Skin epidermis (tissue), 12 donors: Measurements from ENCODE around the gene NUTF2.
A peak's percentile ranks its signal among the peaks of the same experiment; 100 is the strongest.
"Not testable (repeated sequence)": the region's sequence is repeated elsewhere in the genome, so short reads cannot be mapped to it uniquely, and the experiment has no call there.

ENCODE experiments used
- H3K27ac ChIP-seq, 21 experiments: fragments of 200-600 bp; sonication (generic) in 11 of 21; one replicate each; pipeline ENCODE4 v1.5.0; 2020; ENCODE audit warnings: mild to moderate bottlenecking in 3 of 21, inconsistent platforms in 2 of 21, moderate library complexity in 2 of 21
- H3K4me3 ChIP-seq, 7 experiments: fragments of 200-600 bp; sonication (generic) in 2 of 7; one replicate each; pipeline ENCODE4 v1.5.0; 2020; ENCODE audit warnings: inconsistent platforms in 2 of 7, mild to moderate bottlenecking in 2 of 7, moderate library complexity in 1 of 7

The NUTF2 gene

DNA sequence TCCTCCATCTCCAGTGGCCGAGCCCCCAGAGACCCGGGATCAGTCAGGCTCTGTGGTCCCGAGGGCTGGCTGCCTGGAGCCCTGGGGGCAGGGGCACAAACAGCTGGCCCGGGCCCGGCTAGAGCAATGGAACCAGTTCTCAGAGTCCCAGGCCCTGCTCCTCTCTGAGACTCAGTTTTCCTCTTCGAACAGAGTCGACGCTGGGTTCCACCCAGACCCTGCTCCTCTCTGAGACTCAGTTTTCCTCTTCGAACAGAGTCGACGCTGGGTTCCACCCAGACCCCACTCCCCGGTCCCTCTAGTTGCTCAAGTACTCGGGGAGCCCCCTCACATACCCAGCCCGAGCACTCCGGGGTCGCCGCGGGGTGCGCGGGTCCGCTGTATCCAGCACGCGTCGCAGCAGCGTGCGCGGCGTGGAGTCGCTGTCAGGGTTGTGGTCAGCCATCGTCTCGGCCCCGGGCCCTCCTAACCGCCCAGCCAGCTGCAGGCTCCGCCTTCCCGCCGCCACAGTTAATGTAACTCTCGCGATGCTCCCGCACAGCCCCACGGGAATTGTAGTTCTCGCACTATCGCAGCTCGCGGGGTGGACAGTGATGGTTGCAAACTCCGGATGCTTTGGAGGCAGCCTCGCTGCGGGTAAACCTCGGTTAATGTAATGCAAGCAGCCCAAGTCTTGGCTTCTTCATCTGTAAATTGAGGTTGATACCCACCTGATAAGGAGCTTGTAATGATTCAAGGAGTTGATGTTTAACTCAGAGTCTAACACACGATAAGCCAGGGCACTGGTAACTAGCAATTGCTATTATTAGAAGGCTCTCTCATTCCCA is 13.1 kb upstream of the NUTF2 start:
- Histone ChIP-seq H3K27ac (peak overlapping the region in 20 of 21 experiments; percentile 62 to 93 (median 84)), H3K4me3 (peak overlapping the region; percentile 59 to 86 (median 80))

DNA sequence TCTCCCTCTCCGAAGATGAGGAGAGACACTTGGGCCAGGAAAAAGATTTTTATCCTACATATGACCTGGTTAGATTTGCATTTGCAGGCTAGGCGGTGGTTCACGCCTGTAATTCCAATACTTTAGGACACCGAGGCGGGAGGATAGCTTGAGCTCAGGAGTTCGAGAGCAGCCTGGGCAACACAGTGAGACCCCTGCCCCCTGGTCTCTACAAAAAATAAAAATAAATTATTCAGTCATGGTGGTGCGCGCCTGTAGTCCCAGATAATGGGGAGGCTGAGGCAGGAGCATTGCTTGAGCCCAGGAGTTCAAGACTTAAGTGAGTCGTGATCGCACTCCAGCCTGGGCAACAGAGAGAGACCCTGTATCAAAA is 12.5 kb upstream of the NUTF2 start:
- H3K4me3 ChIP-seq = peak overlapping the region; percentile 59 to 86 (median 80)
- H3K27ac ChIP-seq = peak overlapping the region in 14 of 21 experiments; percentile 43 to 93 (median 83)

DNA sequence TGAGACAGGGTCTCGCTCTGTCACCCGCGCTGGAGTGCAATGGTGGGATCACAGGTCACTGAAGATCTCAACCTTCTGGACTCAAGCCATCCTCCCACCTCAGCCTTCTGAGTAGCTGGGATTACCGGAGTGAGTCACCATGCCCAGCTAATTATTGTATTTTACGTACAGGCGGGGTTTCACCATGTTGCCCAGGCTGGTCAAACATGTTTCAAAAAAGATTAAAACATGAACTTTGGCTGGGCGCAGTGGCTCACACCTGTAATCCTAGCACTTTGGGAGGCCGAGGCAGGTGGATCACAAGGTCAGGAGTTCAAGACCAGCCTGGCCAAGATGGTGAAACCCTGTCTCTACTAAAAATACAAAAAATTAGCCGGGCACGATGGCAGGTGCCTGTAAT is 9.5 kb upstream of the NUTF2 start:
- not testable (repeated sequence) for H3K27ac ChIP-seq, H3K4me3 ChIP-seq

DNA sequence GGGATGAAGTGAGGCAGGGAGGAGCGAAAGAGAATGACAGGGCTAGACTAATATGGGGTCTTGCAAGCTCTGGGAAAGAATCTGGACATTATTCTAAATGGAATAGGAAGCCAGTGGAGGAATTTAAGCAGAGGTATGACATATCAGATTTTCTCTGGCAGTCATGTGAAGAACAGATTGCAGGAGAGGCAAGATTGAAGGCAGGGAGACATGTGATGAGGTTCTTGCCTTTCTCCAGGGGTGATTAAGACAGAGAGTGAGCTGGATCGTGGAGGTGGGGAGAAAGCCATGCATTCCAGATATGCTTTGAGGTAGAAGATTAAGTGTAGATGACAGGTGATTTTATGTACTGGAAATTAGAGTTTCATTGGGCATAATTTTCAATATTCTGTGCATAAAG is 8.9 kb upstream of the NUTF2 start:
- Histone ChIP-seq H3K27ac (no peak overlapping the region), H3K4me3 (no peak overlapping the region)

DNA sequence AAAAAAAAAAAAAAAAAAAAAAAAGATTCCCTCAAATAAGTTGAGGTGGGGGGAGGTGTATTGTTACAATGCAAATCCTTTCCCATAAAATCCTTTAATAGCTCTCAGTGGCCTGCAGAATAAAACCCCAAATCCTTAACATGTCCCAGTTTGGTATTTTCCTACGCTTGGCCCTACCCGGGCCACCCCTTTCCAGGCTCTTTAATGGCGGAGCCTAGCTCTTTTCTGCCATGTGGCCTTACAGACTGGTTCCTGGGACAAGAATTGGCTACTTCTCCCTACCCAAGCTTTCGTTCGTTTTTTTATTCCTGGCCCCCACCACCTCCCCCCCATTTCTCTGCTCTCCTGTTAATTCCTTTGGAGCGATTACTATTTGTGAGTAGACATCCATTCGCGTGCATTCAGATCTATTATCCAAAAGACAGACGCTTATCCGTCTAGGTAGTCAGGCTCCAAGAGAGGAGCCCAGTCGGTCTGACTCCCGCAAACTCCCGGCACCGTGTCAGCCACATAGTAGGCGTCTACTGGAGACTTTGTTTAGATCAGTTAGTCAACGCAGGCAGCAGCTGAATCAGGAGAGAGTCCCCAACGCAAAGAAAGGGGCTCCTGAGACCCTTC is 5.4 kb upstream of the NUTF2 start:
- Histone ChIP-seq H3K4me3 (peak overlapping the region; percentile 67 to 84 (median 71)), H3K27ac (peak overlapping the region in 20 of 21 experiments; percentile 93 to 100 (median 99))

DNA sequence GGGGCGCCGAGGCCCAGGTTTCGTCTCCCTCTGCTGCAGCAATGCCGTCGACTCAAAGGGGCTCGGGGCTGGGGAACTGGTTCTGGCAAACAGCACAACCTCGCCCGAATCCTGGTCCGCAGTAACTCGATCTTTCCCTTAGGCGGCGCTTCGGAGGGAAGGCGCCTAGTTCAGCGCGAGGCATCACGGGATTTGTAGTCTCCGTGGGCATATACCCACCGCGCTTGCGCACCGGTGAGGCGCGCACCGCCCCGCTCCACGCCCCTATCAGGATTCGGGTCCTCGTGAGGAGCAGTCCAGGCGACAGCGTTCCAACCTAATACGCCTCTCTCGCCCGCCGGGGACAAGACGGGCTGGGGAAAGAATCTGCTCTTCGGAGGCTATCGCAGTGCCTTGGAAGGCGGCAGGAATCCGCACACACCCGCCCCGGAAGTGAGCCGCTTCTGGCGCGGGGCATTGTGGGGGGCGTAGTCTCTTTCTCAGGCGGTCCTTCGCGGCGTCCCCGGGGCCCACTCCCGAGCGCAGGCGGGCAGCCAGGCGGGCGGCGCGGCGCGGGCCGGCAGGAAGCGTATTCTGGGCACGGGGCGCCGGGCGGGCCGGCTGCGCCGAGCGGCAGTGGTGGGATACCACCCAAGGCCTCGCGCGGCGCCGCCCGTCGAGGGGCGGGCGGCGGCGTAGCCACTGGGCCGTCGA is 4.8 kb upstream of the NUTF2 start, which contains the start of gene THAP11:
THAP11 (plus strand) TSS at position 505 of the 693 bp plus-strand sequence. CDS start 235 bp downstream, outside the sequence.
- H3K4me3 ChIP-seq = peak within 1 kb of the TSS; percentile 67 to 84 (median 71)

DNA sequence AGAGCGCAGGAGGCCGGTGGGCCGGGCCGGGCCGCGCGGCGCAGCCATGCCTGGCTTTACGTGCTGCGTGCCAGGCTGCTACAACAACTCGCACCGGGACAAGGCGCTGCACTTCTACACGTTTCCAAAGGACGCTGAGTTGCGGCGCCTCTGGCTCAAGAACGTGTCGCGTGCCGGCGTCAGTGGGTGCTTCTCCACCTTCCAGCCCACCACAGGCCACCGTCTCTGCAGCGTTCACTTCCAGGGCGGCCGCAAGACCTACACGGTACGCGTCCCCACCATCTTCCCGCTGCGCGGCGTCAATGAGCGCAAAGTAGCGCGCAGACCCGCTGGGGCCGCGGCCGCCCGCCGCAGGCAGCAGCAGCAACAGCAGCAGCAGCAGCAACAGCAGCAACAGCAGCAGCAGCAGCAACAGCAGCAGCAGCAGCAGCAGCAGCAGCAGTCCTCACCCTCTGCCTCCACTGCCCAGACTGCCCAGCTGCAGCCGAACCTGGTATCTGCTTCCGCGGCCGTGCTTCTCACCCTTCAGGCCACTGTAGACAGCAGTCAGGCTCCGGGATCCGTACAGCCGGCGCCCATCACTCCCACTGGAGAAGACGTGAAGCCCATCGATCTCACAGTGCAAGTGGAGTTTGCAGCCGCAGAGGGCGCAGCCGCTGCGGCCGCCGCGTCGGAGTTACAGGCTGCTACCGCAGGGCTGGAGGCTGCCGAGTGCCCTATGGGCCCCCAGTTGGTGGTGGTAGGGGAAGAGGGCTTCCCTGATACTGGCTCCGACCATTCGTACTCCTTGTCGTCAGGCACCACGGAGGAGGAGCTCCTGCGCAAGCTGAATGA is 4.0 kb upstream of the NUTF2 start:
- Histone ChIP-seq H3K27ac (peak overlapping the region; percentile 78 to 100 (median 99)), H3K4me3 (peak overlapping the region; percentile 67 to 84 (median 71))

More for the DNA sequence above, 4.8 kb upstream of the NUTF2 start, which contains the start of gene THAP11:
- H3K27ac ChIP-seq = peak within 1 kb of the TSS; percentile 78 to 100 (median 99)

DNA sequence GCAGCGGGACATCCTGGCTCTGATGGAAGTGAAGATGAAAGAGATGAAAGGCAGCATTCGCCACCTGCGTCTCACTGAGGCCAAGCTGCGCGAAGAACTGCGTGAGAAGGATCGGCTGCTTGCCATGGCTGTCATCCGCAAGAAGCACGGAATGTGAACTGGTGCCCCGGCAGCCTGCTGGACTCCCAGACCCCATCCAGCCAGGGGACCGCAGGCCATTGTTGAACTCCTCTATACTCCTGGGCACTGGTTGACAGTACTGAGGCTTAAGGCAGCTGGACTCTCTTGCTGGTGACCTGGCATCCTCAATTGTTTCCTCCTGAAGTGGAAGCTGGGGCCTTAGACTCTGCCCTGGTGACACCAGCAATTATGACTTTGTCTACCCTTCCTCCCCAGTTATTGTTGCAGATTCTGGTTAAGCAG is 3.4 kb upstream of the NUTF2 start:
- peak overlapping the region; percentile 67 to 84 (median 71) for H3K4me3 ChIP-seq
- peak overlapping the region in 19 of 21 experiments; percentile 93 to 100 (median 99) for H3K27ac ChIP-seq

DNA sequence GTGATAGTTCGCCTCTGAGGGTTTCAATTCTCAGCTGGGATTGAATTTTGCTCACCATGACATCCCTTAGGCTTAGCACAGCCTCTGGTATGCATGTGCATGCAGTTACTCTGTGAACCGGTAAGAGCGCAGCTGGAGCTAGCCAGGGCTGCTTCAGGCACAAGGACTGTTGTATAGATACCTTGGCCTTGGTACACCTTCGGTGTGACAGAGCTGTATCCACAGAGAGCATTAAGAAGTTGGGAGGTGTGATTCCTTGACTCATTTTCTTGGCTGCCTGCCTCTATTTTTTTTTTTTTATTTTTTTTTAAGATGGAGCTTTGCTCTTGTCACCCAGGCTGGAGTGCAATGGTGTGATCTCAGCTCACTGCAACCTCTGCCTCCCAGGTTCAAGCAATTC is 2.2 kb upstream of the NUTF2 start:
- Histone ChIP-seq H3K4me3 (no peak overlapping the region), H3K27ac (peak overlapping the region in 8 of 21 experiments; percentile 29 to 99 (median 94))

DNA sequence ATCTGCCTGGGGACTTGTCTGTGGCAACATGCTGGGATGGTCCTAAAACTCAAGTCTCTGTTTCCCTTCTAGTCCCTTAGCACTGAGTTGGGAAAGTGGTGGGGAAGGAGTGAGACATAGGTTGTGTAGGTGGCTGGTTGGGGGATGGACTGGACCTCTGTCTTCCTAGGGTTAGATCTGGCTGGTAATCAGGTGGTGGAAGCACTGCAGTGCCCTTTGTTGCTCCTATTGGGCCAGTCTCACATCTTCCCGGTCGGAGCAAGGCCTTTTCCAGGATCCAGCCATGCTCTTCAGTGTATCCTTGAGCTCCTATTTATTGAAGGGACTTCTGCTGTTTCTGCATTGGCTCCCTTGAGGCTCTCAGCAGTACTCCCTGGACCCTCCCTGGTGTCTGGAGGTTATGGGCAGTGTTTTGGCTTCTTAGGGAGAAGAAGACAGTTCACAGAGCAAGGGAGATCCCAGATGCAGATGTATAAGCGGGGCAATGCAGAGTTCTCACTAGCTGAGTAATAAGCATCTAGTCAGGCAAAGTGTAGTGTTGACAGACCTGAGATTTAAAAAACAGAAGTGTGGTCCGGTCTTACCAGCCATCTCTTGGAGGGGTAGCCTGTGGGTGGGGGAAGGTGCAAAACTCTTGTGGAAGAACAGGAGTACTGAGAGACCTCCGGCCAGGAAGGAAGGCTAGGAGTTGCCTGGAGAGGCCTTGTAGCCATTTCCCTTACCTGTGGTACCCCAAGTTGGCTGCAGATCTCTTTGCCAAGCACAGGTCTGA is 1.3 kb upstream of the NUTF2 start:
- peak overlapping the region in 3 of 7 experiments; percentile 65 to 97 (median 96) for H3K4me3 ChIP-seq
- H3K27ac ChIP-seq = peak overlapping the region in 20 of 21 experiments; percentile 88 to 98 (median 93)

DNA sequence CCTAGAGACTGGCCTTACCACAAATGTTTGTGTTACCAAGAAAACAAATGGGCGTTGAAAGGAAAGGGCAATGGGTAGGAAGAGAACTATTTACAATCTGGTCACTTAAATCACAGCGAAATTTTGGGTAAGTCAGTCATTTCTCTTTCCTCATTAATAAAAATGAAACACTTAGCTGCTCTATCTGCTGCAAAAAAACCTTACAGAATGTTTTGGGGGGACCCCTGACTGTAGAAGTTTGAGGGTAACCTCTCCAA is 742 bp upstream of the NUTF2 start:
- peak overlapping the region; percentile 65 to 97 (median 90) for H3K4me3 ChIP-seq
- H3K27ac ChIP-seq = peak overlapping the region in 20 of 21 experiments; percentile 88 to 98 (median 93)

DNA sequence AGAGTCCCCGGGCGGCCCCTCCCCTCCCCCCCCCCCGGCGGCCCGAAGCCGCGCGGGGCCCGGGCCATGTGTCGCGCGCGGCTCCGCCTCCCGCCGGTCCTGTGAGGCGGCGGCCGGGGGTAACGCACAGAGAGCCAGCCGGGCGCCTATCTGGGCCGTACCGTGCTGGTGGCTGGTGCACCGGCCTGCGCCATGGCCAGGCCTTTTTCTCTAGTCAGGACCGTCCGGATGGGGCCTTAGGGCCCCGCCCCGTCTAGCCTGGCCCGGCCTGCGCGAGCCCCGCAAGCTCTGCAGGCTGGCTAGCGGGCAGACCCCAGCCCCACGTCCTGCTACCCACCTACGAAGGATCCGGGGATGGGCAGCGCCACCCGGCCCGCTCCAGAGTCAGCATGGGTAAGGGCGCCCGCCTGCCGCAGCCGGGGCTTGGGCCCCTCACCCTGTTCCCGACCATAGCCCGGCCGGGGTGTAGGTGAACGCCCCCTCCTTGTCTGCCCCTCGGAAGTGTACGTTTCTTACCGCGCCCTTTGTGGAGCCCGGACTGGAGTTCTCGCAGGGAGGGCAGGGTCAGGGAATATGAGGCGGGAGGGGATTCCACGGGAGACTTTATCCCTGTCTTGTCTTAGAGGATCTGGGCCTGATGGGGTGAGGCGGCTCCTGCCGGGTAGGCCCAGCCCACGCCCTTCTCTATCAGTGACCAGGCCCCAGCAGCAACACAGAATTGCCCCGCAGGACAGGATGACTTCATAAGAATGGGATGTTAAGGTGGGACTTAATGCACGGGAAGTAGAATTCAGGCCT is 530 bp downstream of the NUTF2 start, which contains the start of gene CENPT:
CENPT (minus strand) TSS at position 630 of the 798 bp plus-strand sequence. CDS start 13,834 bp downstream, outside the sequence.
- peak within 1 kb of the TSS; percentile 71 to 98 (median 93) for H3K27ac ChIP-seq
- peak within 1 kb of the TSS; percentile 65 to 97 (median 90) for H3K4me3 ChIP-seq

DNA sequence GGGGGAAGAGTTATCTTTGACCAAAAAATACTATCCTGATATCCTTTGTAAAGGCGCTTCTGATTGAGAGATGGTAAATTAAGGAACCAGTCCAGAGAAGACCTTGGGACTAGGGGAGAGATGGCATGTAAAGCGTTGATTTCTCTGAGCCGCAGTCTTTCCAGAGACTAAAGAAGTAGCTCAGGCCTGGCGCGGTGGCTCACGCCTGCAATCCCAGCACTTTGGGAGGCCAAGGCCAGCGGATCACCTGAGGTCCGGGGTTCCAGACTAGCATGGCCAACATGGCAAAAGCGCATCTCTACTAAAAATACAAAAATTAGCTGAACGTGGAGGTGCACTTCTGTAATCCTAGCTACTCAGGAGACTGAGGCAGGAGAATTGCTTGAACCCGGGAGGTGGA is 1.4 kb downstream of the NUTF2 start:
- Histone ChIP-seq H3K27ac (peak overlapping the region in 18 of 21 experiments; percentile 57 to 98 (median 92)), H3K4me3 (peak overlapping the region in 6 of 7 experiments; percentile 65 to 97 (median 90))

DNA sequence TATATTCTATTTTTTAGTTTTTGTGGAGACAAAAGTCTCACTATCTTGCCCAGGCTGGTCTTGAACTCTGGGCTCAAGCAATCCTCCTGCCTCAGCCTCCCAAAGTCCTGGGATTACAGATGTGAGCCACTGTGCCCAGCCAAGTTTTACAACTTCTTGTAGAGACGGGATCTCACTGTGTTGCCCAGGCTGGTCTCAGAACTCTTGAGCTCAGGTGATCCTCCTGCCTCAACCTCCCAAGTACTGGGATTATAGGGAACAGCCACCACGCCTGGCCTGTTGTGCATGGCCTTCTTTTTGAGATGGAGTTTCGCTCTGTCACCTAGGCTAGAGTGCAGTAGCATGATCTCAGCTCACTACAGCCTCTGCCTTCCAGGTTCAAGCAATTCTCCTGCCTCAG is 6.9 kb downstream of the NUTF2 start:
- no peak overlapping the region for H3K27ac ChIP-seq
- H3K4me3 ChIP-seq = no peak overlapping the region

DNA sequence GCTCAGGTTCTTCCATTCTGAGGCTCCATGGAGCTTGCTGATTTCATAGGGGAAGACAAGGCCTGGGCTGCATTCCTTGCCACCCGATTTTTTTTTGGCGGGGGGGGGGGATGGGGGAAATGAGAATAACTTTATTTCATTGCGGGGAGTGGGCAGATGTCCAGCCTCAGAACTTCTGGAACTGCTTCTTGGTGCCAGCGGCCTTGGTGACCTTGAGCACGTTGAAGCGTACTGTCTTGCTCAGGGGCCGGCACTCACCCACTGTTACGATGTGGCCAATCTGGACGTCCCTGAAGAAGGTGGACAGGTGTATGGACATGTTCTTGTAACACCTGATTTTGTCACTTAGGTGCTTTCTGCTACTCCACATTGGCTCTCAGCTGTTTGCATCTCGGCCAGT is 9.1 kb downstream of the NUTF2 start:
- Histone ChIP-seq H3K27ac (peak overlapping the region in 4 of 21 experiments; percentile 2 to 76 (median 17)), H3K4me3 (no peak overlapping the region)

DNA sequence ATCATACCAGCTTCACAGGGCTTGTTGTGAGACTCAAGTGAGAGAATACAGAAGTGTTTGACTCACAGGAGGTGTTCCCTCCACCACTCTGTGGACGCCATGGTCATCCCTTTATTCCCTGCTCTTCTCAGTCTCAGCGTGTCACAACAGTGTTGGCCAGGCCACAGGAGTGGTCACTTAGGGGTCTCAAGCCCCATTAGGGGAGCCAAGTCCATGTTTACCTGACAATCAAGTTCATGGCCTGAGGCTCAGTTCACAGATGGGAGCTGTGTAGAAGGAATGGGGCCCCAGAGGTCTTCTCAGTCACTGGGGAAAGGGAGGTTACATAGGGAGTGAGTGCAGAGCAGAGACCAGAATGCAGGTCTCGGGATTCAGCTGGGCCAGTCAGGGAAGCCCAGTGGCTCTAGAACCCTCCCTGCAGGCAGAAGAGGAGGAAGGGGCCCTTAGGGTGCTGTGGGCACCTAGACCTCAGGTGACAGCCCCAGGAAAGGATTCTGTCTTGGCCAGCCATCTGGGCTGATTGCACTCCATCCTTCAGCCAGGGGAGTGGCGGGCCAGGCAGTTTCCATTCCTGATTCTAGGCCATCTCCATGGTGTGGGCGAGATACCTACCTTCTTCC is 10.3 kb downstream of the NUTF2 start:
- peak overlapping the region in 19 of 21 experiments; percentile 1 to 86 (median 76) for H3K27ac ChIP-seq
- H3K4me3 ChIP-seq = no peak overlapping the region
